ENCODE results near the gene STMN3.
"Not testable (repeated sequence)": the region's sequence is repeated elsewhere in the genome, so short reads cannot be mapped to it uniquely, and the experiment has no call there.

STMN3 gene

GRCh38 chr20:63651942-63652191 lies 1.4 kb downstream of the STMN3 start:
- H3K9me3 ChIP-seq (ENCODE audit: control insufficient read depth in 2 of 2, low read length in 2 of 2), result no peaks in the 10 kb centered on the region
- no peak overlapping the region for H3K9ac ChIP-seq (ENCODE audit: low read length in 2 of 2)
- peak overlapping the region in 1 of 2 donors; percentile 78 for H3K4me3 ChIP-seq (ENCODE audit: low read length in 2 of 2)
- H3K36me3 ChIP-seq (ENCODE audit: control insufficient read depth in 2 of 2, insufficient read depth in 2 of 2, low read length in 2 of 2), result no peaks in the 10 kb centered on the region
- peaks cover 0 to 9% of the 10 kb centered on the region in 2 donors for H3K27me3 ChIP-seq (ENCODE audit: control insufficient read depth in 1 of 2, insufficient read depth in 2 of 2, low read length in 2 of 2)
- H3K27ac ChIP-seq (ENCODE audit: low read length), result no peak overlapping the region
- H3K4me1 ChIP-seq (ENCODE audit: control insufficient read depth, insufficient read depth, low read length), result peaks cover 21% of the 10 kb centered on the region

- not testable (repeated sequence) for H3K9me3 ChIP-seq (ENCODE audit: control insufficient read depth in 2 of 2, low read length in 2 of 2); H3K4me3 ChIP-seq (ENCODE audit: low read length in 2 of 2); H3K27ac ChIP-seq (ENCODE audit: low read length); H3K9ac ChIP-seq (ENCODE audit: low read length in 2 of 2); H3K36me3 ChIP-seq (ENCODE audit: control insufficient read depth in 2 of 2, insufficient read depth in 2 of 2, low read length in 2 of 2); H3K27me3 ChIP-seq (ENCODE audit: control insufficient read depth in 1 of 2, insufficient read depth in 2 of 2, low read length in 2 of 2)
- peaks cover 21% of the 10 kb centered on the region for H3K4me1 ChIP-seq (ENCODE audit: control insufficient read depth, insufficient read depth, low read length)
Observed at GRCh38 chr20:63650486-63650885, 2.7 kb downstream of the STMN3 start.

GRCh38 chr20:63648895-63649589 lies 4.2 kb downstream of the STMN3 start:
- no peaks in the 10 kb centered on the region for H3K9me3 ChIP-seq (ENCODE audit: control insufficient read depth in 2 of 2, low read length in 2 of 2)

GRCh38 chr20:63648190-63648589 lies 5.0 kb downstream of the STMN3 start:
- H3K9me3 ChIP-seq (ENCODE audit: control insufficient read depth in 2 of 2, low read length in 2 of 2), result no peaks in the 10 kb centered on the region
- no peak overlapping the region for H3K4me3 ChIP-seq (ENCODE audit: low read length in 2 of 2)
- no peaks in the 10 kb centered on the region for H3K36me3 ChIP-seq (ENCODE audit: control insufficient read depth in 2 of 2, insufficient read depth in 2 of 2, low read length in 2 of 2)
- no peak overlapping the region for H3K9ac ChIP-seq (ENCODE audit: low read length in 2 of 2)
- H3K4me1 ChIP-seq (ENCODE audit: control insufficient read depth, insufficient read depth, low read length), result peaks cover 12% of the 10 kb centered on the region
- H3K27me3 ChIP-seq (ENCODE audit: control insufficient read depth in 1 of 2, insufficient read depth in 2 of 2, low read length in 2 of 2), result peaks cover 0 to 9% of the 10 kb centered on the region in 2 donors
- H3K27ac ChIP-seq (ENCODE audit: low read length), result no peak overlapping the region

More at GRCh38 chr20:63648895-63649589, 4.2 kb downstream of the STMN3 start:
- Histone ChIP-seq H3K36me3 (ENCODE audit: control insufficient read depth in 2 of 2, insufficient read depth in 2 of 2, low read length in 2 of 2) (no peaks in the 10 kb centered on the region), H3K27ac (ENCODE audit: low read length) (no peak overlapping the region), H3K9ac (ENCODE audit: low read length in 2 of 2) (no peak overlapping the region), H3K4me3 (ENCODE audit: low read length in 2 of 2) (no peak overlapping the region), H3K27me3 (ENCODE audit: control insufficient read depth in 1 of 2, insufficient read depth in 2 of 2, low read length in 2 of 2) (peaks cover 0 to 9% of the 10 kb centered on the region in 2 donors), H3K4me1 (ENCODE audit: control insufficient read depth, insufficient read depth, low read length) (peaks cover 16% of the 10 kb centered on the region)

GRCh38 chr20:63645218-63645617 lies 8.0 kb downstream of the STMN3 start:
- no peaks in the 10 kb centered on the region for H3K36me3 ChIP-seq (ENCODE audit: control insufficient read depth in 2 of 2, insufficient read depth in 2 of 2, low read length in 2 of 2)
- no peaks in the 10 kb centered on the region for H3K9me3 ChIP-seq (ENCODE audit: control insufficient read depth in 2 of 2, low read length in 2 of 2)
- no peaks in the 10 kb centered on the region for H3K27me3 ChIP-seq (ENCODE audit: control insufficient read depth in 1 of 2, insufficient read depth in 2 of 2, low read length in 2 of 2)

GRCh38 chr20:63643946-63644345 lies 9.3 kb downstream of the STMN3 start:
- H3K4me1 ChIP-seq (ENCODE audit: control insufficient read depth, insufficient read depth, low read length), result peaks cover 12% of the 10 kb centered on the region
- H3K36me3 ChIP-seq (ENCODE audit: control insufficient read depth in 2 of 2, insufficient read depth in 2 of 2, low read length in 2 of 2), result no peaks in the 10 kb centered on the region
- H3K9ac ChIP-seq (ENCODE audit: low read length in 2 of 2), result no peak overlapping the region
- no peak overlapping the region for H3K27ac ChIP-seq (ENCODE audit: low read length)
- H3K4me3 ChIP-seq (ENCODE audit: low read length in 2 of 2), result no peak overlapping the region
- no peaks in the 10 kb centered on the region for H3K27me3 ChIP-seq (ENCODE audit: control insufficient read depth in 1 of 2, insufficient read depth in 2 of 2, low read length in 2 of 2)
- no peaks in the 10 kb centered on the region for H3K9me3 ChIP-seq (ENCODE audit: control insufficient read depth in 2 of 2, low read length in 2 of 2)

More at GRCh38 chr20:63645218-63645617, 8.0 kb downstream of the STMN3 start:
- H3K27ac ChIP-seq (ENCODE audit: low read length), result no peak overlapping the region
- peaks cover 12% of the 10 kb centered on the region for H3K4me1 ChIP-seq (ENCODE audit: control insufficient read depth, insufficient read depth, low read length)
- no peak overlapping the region for H3K9ac ChIP-seq (ENCODE audit: low read length in 2 of 2)
- H3K4me3 ChIP-seq (ENCODE audit: low read length in 2 of 2), result no peak overlapping the region

- Histone ChIP-seq H3K4me1 (ENCODE audit: control insufficient read depth, insufficient read depth, low read length) (peaks cover 12% of the 10 kb centered on the region), H3K9me3 (ENCODE audit: control insufficient read depth in 2 of 2, low read length in 2 of 2) (no peaks in the 10 kb centered on the region), H3K4me3 (ENCODE audit: low read length in 2 of 2) (no peak overlapping the region), H3K27ac (ENCODE audit: low read length) (no peak overlapping the region), H3K27me3 (ENCODE audit: control insufficient read depth in 1 of 2, insufficient read depth in 2 of 2, low read length in 2 of 2) (no peaks in the 10 kb centered on the region), H3K36me3 (ENCODE audit: control insufficient read depth in 2 of 2, insufficient read depth in 2 of 2, low read length in 2 of 2) (no peaks in the 10 kb centered on the region), H3K9ac (ENCODE audit: low read length in 2 of 2) (no peak overlapping the region)
Observed at GRCh38 chr20:63643499-63643898, 9.7 kb downstream of the STMN3 start.

GRCh38 chr20:63642527-63643247 lies 10.5 kb downstream of the STMN3 start:
- H3K9me3 ChIP-seq (ENCODE audit: control insufficient read depth in 2 of 2, low read length in 2 of 2), result no peaks in the 10 kb centered on the region
- no peaks in the 10 kb centered on the region for H3K36me3 ChIP-seq (ENCODE audit: control insufficient read depth in 2 of 2, insufficient read depth in 2 of 2, low read length in 2 of 2)
- peaks cover 12% of the 10 kb centered on the region for H3K4me1 ChIP-seq (ENCODE audit: control insufficient read depth, insufficient read depth, low read length)
- H3K27ac ChIP-seq (ENCODE audit: low read length), result no peak overlapping the region
- H3K4me3 ChIP-seq (ENCODE audit: low read length in 2 of 2), result peak overlapping the region in 1 of 2 donors; percentile 75
- H3K27me3 ChIP-seq (ENCODE audit: control insufficient read depth in 1 of 2, insufficient read depth in 2 of 2, low read length in 2 of 2), result no peaks in the 10 kb centered on the region
- H3K9ac ChIP-seq (ENCODE audit: low read length in 2 of 2), result peak overlapping the region in 1 of 2 donors; percentile 5

GRCh38 chr20:63641792-63642523 lies 11.3 kb downstream of the STMN3 start:
- H3K36me3 ChIP-seq (ENCODE audit: control insufficient read depth in 2 of 2, insufficient read depth in 2 of 2, low read length in 2 of 2), result no peaks in the 10 kb centered on the region

GRCh38 chr20:63641146-63641791 lies 12.0 kb downstream of the STMN3 start:
- peak overlapping the region; percentile 57 to 71 for H3K4me3 ChIP-seq (ENCODE audit: low read length in 2 of 2)
- no peak overlapping the region for H3K27ac ChIP-seq (ENCODE audit: low read length)
- no peaks in the 10 kb centered on the region for H3K9me3 ChIP-seq (ENCODE audit: control insufficient read depth in 2 of 2, low read length in 2 of 2)
- no peaks in the 10 kb centered on the region for H3K36me3 ChIP-seq (ENCODE audit: control insufficient read depth in 2 of 2, insufficient read depth in 2 of 2, low read length in 2 of 2)
- no peaks in the 10 kb centered on the region for H3K27me3 ChIP-seq (ENCODE audit: control insufficient read depth in 1 of 2, insufficient read depth in 2 of 2, low read length in 2 of 2)
- peaks cover 12% of the 10 kb centered on the region for H3K4me1 ChIP-seq (ENCODE audit: control insufficient read depth, insufficient read depth, low read length)
- H3K9ac ChIP-seq (ENCODE audit: low read length in 2 of 2), result peak overlapping the region; percentile 36 to 59

More at GRCh38 chr20:63641792-63642523, 11.3 kb downstream of the STMN3 start:
- Histone ChIP-seq H3K27me3 (ENCODE audit: control insufficient read depth in 1 of 2, insufficient read depth in 2 of 2, low read length in 2 of 2) (no peaks in the 10 kb centered on the region), H3K4me3 (ENCODE audit: low read length in 2 of 2) (peak overlapping the region; percentile 57 to 75), H3K9ac (ENCODE audit: low read length in 2 of 2) (peak overlapping the region in 1 of 2 donors; percentile 36), H3K27ac (ENCODE audit: low read length) (no peak overlapping the region), H3K9me3 (ENCODE audit: control insufficient read depth in 2 of 2, low read length in 2 of 2) (no peaks in the 10 kb centered on the region), H3K4me1 (ENCODE audit: control insufficient read depth, insufficient read depth, low read length) (peaks cover 12% of the 10 kb centered on the region)
